C4-2B (cell line): ENCODE measurements around the gene RAB31.
"Not testable (repeated sequence)": the region's sequence is repeated elsewhere in the genome, so short reads cannot be mapped to it uniquely, and the experiment has no call there.

Experiments
- H3K27ac ChIP-seq: fragments of 450-650 bp; 2 replicates; pipeline ENCODE4 v1.5.1; 2017
- ZFX ChIP-seq: fragments of 450-650 bp; IDR thresholded peaks from 2 replicates; pipeline ENCODE4 v1.6.1; 2017
- TF ChIP-seq, protein P1 (sequence below): fragments of 450-650 bp; conservative IDR thresholded peaks from 2 replicates; pipeline ENCODE4 v1.5.1; 2017; ENCODE audit warnings: mild to moderate bottlenecking

RAB31 gene

DNA sequence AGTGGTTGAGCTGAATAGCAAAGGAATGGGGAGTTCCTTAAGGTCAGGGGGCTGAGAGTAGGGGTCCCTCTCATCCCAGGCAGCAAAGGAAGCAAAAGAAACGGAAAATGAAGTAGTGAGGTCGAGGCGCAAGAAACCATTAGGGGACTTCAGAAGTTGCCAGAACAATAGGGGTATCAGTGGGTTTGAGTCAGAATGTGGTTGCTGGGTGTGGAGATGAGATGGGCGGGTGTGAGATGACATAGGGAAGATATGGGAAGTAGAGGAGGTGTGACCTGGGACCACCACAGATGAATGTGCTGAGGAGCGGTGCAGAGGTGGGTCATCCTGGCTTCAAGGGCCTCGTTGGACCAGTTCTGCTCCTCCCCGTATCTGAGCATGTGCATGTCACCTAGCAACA is 192.6 kb downstream of the RAB31 start:
- TF ChIP-seq, protein P1, sequence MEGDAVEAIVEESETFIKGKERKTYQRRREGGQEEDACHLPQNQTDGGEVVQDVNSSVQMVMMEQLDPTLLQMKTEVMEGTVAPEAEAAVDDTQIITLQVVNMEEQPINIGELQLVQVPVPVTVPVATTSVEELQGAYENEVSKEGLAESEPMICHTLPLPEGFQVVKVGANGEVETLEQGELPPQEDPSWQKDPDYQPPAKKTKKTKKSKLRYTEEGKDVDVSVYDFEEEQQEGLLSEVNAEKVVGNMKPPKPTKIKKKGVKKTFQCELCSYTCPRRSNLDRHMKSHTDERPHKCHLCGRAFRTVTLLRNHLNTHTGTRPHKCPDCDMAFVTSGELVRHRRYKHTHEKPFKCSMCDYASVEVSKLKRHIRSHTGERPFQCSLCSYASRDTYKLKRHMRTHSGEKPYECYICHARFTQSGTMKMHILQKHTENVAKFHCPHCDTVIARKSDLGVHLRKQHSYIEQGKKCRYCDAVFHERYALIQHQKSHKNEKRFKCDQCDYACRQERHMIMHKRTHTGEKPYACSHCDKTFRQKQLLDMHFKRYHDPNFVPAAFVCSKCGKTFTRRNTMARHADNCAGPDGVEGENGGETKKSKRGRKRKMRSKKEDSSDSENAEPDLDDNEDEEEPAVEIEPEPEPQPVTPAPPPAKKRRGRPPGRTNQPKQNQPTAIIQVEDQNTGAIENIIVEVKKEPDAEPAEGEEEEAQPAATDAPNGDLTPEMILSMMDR, result no peak
- TF ChIP-seq ZFX, result no peak
- no peak overlapping the region for H3K27ac ChIP-seq

DNA sequence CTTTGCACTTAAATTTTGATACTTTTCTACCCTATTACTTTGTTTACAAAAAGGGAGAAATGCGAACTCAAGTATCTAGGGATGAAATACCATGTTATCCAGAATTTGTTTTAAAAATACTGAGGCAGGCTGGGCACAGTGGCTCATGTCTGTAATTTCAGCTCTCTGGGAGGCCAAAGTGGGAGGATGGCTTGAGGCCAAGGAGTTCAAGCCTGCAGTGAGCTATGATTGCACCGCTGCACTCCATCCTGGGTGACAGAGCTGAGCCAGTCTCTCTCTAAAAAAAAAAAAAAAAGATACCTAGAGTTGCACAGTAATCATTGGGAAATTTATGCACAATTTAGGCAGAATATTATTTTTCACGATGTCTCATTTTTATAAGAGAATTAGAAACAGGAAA is 193.3 kb downstream of the RAB31 start:
- TF ChIP-seq, protein P1, result no peak
- TF ChIP-seq ZFX, result no peak
- no peak overlapping the region for H3K27ac ChIP-seq

GRCh38 chr18:9902264-9902663 is 194.2 kb downstream of the RAB31 start:
- not testable (repeated sequence) for H3K27ac ChIP-seq

GRCh38 chr18:9902832-9903231 is 194.7 kb downstream of the RAB31 start:
- TF ChIP-seq, protein P1, result no peak
- no peak for TF ChIP-seq ZFX
- no peak overlapping the region for H3K27ac ChIP-seq

- no peak overlapping the region for H3K27ac ChIP-seq
- no peak for TF ChIP-seq ZFX
- TF ChIP-seq, protein P1, result no peak
These were observed 197.4 kb downstream of the RAB31 start for GRCh38 chr18:9905401-9905922.

DNA sequence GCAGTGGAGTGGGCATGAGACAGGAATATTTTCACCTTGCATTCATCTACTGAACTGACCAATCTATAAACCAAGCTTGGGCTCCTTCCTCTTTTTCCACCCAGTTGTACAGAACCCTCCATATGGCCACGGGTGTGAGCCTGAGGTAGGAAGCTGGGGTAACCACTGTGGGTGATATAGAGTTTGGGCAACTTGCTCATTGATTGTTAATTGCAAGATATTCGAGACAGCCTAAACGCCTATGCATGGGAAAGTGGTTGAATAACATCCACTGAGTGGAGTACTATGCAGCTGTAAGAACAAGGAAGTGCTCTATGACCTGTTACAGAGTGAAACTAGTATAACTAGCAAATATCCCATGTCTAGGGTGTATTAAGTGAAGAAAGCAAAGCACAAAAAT is 198.4 kb downstream of the RAB31 start:
- no peak overlapping the region for H3K27ac ChIP-seq

GRCh38 chr18:9907867-9908266 is 199.8 kb downstream of the RAB31 start:
- H3K27ac ChIP-seq, result no peak overlapping the region
- no peak for TF ChIP-seq ZFX
- TF ChIP-seq, protein P1, result no peak

More for the DNA sequence above, 198.4 kb downstream of the RAB31 start:
- no peak for TF ChIP-seq ZFX
- TF ChIP-seq, protein P1, result no peak

GRCh38 chr18:9910071-9910470 is 202.0 kb downstream of the RAB31 start:
- no peak overlapping the region for H3K27ac ChIP-seq
- TF ChIP-seq, protein P1, result no peak
- TF ChIP-seq ZFX, result no peak
